GM21447 (cell line): Measurements from ENCODE around the gene CCDC9.
"Not testable (repeated sequence)": the region's sequence is repeated elsewhere in the genome, so short reads cannot be mapped to it uniquely, and the experiment has no call there.

Experiments
- ATAC-seq: cut with Tn5 transposase; IDR thresholded peaks from one replicate; pipeline ENCODE4 v1.9.1; 2021; ENCODE audit not compliant: unreplicated experiment

Gene CCDC9

DNA sequence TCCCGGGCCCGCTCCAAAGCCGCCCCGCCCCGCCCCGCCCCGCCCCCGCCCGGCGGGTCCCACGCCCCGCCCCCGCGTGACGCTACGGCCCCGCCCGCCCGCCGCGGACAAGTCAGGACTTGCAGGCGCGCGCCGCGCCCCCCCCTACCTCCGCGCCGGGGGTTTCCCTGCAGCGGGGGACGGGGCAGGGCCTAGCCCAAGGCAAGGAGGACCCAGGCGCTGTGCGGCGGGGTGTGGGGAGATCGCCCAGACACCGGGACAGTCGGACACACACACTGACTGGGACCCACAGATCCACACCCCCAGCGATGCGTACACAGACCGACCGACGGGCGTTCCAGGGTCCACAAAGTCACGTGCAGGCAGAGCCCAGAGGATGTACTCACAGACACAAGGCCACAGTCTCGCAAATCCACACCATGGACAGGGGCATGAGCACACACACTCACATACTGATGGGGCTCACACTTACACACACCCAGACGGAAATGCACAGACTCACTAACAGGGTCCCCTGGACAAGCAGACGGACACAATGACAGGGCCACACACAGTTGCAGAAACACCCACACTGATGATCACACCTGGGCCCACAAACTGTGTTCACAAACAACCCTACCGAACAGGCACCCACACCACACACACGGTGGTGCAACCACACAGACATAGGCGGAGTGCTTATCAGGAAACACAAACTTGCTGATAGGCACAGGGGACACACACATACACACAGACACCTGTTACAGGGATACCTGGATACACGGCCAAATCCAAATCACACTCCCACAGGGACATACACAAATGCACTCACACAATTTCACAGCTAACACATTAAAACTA, 24.9 kb upstream of the CCDC9 start:
- no peak for ATAC-seq

- no peak for ATAC-seq
Measured at GRCh38 chr19:47232422-47233211, 23.7 kb upstream of the CCDC9 start.

GRCh38 chr19:47236072-47236675, 20.2 kb upstream of the CCDC9 start:
- no peak for ATAC-seq

GRCh38 chr19:47239152-47239551, 17.2 kb upstream of the CCDC9 start:
- ATAC-seq: no peak

DNA sequence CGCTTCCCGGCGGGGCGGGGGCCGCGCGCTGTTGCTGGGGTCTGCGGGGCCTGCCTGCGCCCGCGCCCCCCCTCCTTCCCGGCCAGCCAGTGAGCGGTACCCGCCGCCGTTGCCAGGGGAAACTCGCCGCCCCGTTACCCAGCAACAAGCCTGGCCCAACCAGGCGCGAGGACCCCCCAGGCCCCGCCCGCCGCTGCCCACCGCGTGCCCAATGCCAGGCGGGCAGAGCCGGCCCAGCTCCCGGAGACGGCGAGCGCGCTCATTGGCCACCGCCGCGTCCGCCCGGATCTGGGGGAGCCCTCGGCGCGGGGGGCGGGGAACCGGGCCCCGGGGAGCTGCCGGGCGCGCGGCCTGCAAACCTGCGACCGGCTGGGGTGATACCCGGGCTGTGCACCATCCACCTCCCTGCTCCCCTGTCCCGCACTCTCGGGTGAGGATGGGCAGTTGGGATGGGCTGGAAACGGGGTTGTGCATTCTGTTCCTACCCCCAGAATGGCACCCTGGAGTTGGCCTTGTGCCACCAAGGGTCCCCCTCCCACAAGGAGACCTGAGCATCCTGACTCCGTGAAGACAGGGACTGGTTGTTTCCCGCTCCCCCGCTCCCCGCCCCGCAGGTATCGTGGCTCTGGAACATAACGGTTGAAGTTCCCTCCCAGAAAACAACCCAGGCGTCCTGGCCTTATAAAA, 16.6 kb upstream of the CCDC9 start:
- no peak for ATAC-seq

- no peak for ATAC-seq
Measured at GRCh38 chr19:47240556-47240955, 15.8 kb upstream of the CCDC9 start.

- ATAC-seq: no peak
Measured at GRCh38 chr19:47240996-47241918, 15.1 kb upstream of the CCDC9 start.

DNA sequence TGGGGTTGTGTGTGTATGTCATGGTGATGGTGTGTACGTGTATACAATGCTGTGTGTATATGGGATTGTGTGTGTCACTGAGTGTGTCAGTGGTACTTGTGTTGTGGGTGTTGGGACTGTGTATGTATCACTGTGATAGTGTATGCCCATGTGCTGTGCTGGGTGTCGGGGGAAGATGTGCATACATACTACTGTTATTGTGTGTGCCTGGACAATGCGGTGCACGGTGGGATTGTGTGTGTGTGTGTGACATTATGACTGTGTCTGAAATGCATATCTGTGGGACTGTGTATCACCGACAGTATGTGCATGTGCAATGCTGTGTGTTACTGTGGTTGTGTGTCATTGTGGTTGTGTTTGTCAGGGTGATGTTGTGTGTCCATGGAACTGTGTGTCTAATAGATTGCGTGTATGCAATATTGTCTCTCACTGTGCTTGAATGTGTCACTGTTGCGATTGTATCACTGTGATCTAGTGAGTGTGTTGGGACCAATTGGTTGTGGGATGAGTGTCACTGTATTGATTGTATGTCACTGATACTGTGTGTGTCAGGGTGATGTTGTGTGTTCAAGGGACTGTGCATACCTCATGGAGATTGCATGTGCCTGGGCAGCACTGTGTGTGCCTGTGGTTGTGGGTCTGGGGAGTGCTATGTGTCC, 14.3 kb upstream of the CCDC9 start:
- ATAC-seq: no peak

DNA sequence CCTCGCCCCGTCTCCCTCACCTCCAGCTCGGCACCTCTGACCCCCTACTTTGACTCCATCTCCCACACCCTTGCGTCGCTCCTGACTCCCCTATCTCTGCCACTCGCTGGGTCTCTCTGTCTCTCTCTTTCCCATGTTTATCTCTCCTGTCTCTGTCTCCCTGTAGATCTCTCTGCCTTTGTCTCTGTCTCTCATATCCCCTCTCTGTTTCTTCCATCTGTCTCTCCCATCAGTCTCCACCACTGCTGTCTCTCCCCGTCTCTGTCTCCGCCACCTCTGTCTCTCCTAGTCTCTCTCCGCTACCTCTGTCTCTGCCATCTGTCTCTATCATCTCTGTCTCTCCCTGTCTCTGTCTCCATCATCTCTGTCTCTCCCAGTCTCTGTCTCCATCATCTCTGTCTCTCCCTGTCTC, 13.0 kb upstream of the CCDC9 start:
- no peak for ATAC-seq

- no peak for ATAC-seq
Measured at GRCh38 chr19:47243776-47244547, 12.4 kb upstream of the CCDC9 start.

DNA sequence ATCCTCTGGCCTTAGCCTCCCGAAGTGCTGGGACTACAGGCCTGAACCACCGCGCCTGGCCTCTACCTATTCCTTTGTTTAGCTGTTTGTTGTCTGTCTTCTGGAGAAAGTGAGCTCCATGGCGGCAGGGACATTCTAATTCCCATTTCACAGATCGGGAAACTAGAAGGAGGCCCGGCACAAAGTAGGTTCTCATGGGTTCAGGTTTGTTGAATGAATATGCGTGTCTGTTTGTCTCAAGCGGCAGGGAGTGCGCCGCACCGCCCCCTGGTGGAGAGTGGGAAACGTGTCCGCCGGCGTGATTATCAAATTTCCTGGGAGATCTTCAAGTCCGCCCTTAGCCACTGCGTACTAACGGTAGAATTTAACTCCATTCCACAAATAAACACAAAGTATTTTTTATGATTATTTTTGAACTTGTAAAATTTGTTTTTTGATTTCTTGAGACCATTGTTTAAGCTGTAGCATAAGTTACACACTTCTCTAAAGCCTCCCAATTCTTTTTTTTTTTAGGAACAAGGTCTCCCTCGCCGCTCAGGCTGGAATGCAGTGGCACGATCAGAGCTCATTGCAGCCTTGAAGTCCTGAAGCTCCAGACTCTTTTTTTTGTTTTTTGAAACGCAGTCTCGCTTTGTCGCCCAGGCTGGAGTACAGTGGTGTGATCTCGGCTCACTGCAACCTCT, 8.9 kb upstream of the CCDC9 start:
- ATAC-seq: no peak

DNA sequence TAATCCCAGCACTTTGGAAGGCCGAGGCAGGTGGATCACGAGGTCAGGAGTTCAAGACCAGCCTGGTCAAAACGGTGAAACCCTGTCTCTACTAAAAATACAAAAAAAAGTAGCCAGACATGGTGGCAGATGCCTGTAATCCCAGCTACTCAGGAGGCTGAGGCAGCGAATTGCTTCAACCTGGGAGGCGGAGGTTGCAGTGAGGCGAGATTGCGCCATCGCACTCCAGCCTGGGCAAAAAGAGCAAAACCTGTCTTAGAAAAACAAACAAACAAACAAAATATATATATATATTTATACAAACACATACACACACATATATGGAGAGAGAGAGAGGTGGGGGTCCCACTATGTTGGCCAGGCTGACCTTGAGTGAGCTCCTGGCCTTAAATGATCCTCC, 3.3 kb upstream of the CCDC9 start:
- ATAC-seq: not testable (repeated sequence)

GRCh38 chr19:47253467-47253881, 2.9 kb upstream of the CCDC9 start:
- ATAC-seq: no peak

GRCh38 chr19:47253970-47254369, 2.4 kb upstream of the CCDC9 start:
- no peak for ATAC-seq

- peak; percentile 71 for ATAC-seq
Measured at GRCh38 chr19:47256693-47257410, 527 bp downstream of the CCDC9 start.

GRCh38 chr19:47257411-47258169, 1.3 kb downstream of the CCDC9 start:
- no peak for ATAC-seq

GRCh38 chr19:47258434-47258833, 2.1 kb downstream of the CCDC9 start:
- no peak for ATAC-seq
